Esophagus mucosa (tissue), 1 donor: ENCODE data around the gene PYGM. TPM values are rescaled to one million over a fixed set of nuclear protein-coding genes. Genes with fewer than 3 reads are reported as not detected.

Experiments
- ATAC-seq: fragments of 200-7000 bp; cut with Tn5 transposase; one replicate; pipeline ENCODE4 v1.9.1; 2020
- total RNA-seq: library from RNA; stranded (reverse); gene quantifications from one replicate; pipeline ENCODE4 v1.2.4, GENCODE V29; 2023
- donor health status: DM: yes; HTN: yes; CAD: no.

Gene PYGM
- total RNA-seq, 1 donor from 2014 or later, result 0.44 TPM

- no peak for ATAC-seq
Measured at GRCh38 chr11:64753380-64754123, 6.2 kb downstream of the PYGM start.

GRCh38 chr11:64753019-64753379 is 6.8 kb downstream of the PYGM start:
- no peak for ATAC-seq

GRCh38 chr11:64752175-64752970 is 7.4 kb downstream of the PYGM start:
- no peak for ATAC-seq

- no peak for ATAC-seq
Measured at GRCh38 chr11:64751580-64751979, 8.2 kb downstream of the PYGM start.

GRCh38 chr11:64751136-64751535 is 8.6 kb downstream of the PYGM start:
- no peak for ATAC-seq

- ATAC-seq, result no peak
Measured at GRCh38 chr11:64750361-64751054, 9.3 kb downstream of the PYGM start.

- no peak for ATAC-seq
Measured at GRCh38 chr11:64747961-64748665, 11.7 kb downstream of the PYGM start.

GRCh38 chr11:64746486-64746885 is 13.3 kb downstream of the PYGM start:
- no peak for ATAC-seq

- peak; percentile 18 for ATAC-seq
Measured at GRCh38 chr11:64745521-64746328, 14.0 kb downstream of the PYGM start.

- ATAC-seq, result peak; percentile 31
Measured at GRCh38 chr11:64745189-64745520, 14.6 kb downstream of the PYGM start.

GRCh38 chr11:64744544-64745188 is 15.1 kb downstream of the PYGM start:
- no peak for ATAC-seq

GRCh38 chr11:64743591-64744543 is 15.9 kb downstream of the PYGM start, which contains the start of gene RASGRP2:
RASGRP2 (minus strand) TSS chr11:64744142; CDS start chr11:64742866, 1,276 bp downstream.
- ATAC-seq, result peak; percentile 45

- ATAC-seq, result peak; percentile 53
Measured at GRCh38 chr11:64742889-64743590, 16.7 kb downstream of the PYGM start.

GRCh38 chr11:64742087-64742888 is 17.5 kb downstream of the PYGM start:
- ATAC-seq, result peak; percentile 5

- ATAC-seq, result no peak
Measured at GRCh38 chr11:64741375-64742086, 18.2 kb downstream of the PYGM start.

- no peak for ATAC-seq
Measured at GRCh38 chr11:64739871-64740270, 19.9 kb downstream of the PYGM start.

GRCh38 chr11:64736654-64737053 is 23.1 kb downstream of the PYGM start:
- peak; percentile 3 for ATAC-seq

- ATAC-seq, result no peak
Measured at GRCh38 chr11:64735725-64736259, 24.0 kb downstream of the PYGM start.
